Kidney (tissue), 14 donors: Measurements from ENCODE around the gene ACAP3. TPM values are rescaled to one million over a fixed set of nuclear protein-coding genes. Genes with fewer than 3 reads are reported as not detected.

Experiments used
- DNase-seq, 5 donors: peaks; one replicate each; pipeline ENCODE4 v3.0.0-alpha.2; 2013 to 2020
- FAIRE-seq: peaks from 2 replicates; lab custom pipeline; 2012; peaks lifted over from hg19 to GRCh38; lab: Jason Lieb, UNC
- H3K27ac ChIP-seq, 2 donors: one replicate each; pipeline ENCODE4 v1.7.0; 2013; ENCODE audit warnings: low read depth in 2 of 2, low read length in 2 of 2, inconsistent platforms in 1 of 2
- H3K27me3 ChIP-seq: one replicate; pipeline ENCODE4 v1.7.1; 2013; ENCODE audit warnings: low read length, inconsistent platforms; ENCODE audit not compliant: control insufficient read depth, insufficient read depth
- H3K36me3 ChIP-seq, 3 donors: one replicate each; pipeline versions ENCODE4 v1.7.0 to v1.7.1; 2013; ENCODE audit warnings: low read length in 3 of 3, control low read depth in 1 of 3, inconsistent platforms in 1 of 3; ENCODE audit not compliant: insufficient read depth in 3 of 3, control insufficient read depth in 2 of 3
- H3K4me1 ChIP-seq, 3 donors: one replicate each; pipeline versions ENCODE4 v1.7.0 to v1.7.1; 2013; ENCODE audit warnings: low read length in 3 of 3, inconsistent platforms in 1 of 3, low read depth in 1 of 3; ENCODE audit not compliant: control insufficient read depth in 2 of 3, insufficient read depth in 2 of 3
- H3K4me3 ChIP-seq, 3 donors: one replicate each; pipeline versions ENCODE4 v1.7.0 to v1.8.1; 2013; ENCODE audit warnings: low read length in 3 of 3, control low read depth in 1 of 3, inconsistent platforms in 1 of 3
- H3K9ac ChIP-seq, 3 donors: one replicate each; pipeline versions ENCODE4 v1.7.0 to v1.7.1; 2013; ENCODE audit warnings: low read length in 3 of 3, control low read depth in 1 of 3, inconsistent platforms in 1 of 3
- H3K9me3 ChIP-seq, 3 donors: one replicate each; pipeline versions ENCODE4 v1.7.0 to v1.7.1; 2013; ENCODE audit warnings: low read length in 3 of 3, control low read depth in 1 of 3, inconsistent platforms in 1 of 3; ENCODE audit not compliant: control insufficient read depth in 2 of 3, insufficient read depth in 1 of 3
- intact Hi-C: fragments of 100-400 bp; cut with DNase I; formaldehyde crosslinking; loops from one replicate; pipeline ENCODE4 v1.11.1; 2022
- polyA plus RNA-seq: library from polyadenylated mRNA; stranded (reverse); fragments of 350-450 nt; fragmentation: Illumina TruSeq; extraction: RNeasy Lipid Tissue Mini Kit (QIAGEN cat#74804); gene quantifications from one replicate; pipeline ENCODE4 v1.2.3, GENCODE V29; 2014; ENCODE audit warnings: low read depth, low replicate concordance; ENCODE audit not compliant: insufficient read depth
- total RNA-seq: library from RNA; stranded (reverse); fragmentation: NEBNext Ultra II Directional; extraction: Animal tissue kit (Norgen Biotek cat#: 25700); gene quantifications from one replicate; pipeline ENCODE4 v1.2.1, GENCODE V29; 2021
- TF ChIP-seq, protein P1 (sequence below): IDR thresholded peaks from 3 replicates; pipeline ENCODE4 v1.5.1; 2012; ENCODE audit warnings: mild to moderate bottlenecking, moderate library complexity, borderline replicate concordance; ENCODE audit not compliant: insufficient read depth; ENCODE audit errors: extremely low read depth
- donor health status: control.
- donor health status: control.
- donor health status: control.
- donor health status: control.
- donor health status: control.
- donor health status: DM: yes; HTN: yes; CAD: no.
- donor health status: Normal renal cell carcinoma (clear cell type).

ACAP3 gene
- total and polyA plus RNA-seq, 2 donors from 2014 or later: 15.9 to 39.5 TPM

GRCh38 chr1:1331068-1331965 is 23.6 kb upstream of the ACAP3 start, which contains the start of gene TAS1R3:
TSS of gene TAS1R3 (plus strand) at chr1:1331280. CDS start at chr1:1331346, 66 bp downstream.
- H3K36me3 ChIP-seq: peaks cover 0 to 3% (median 2%) of the 10 kb centered on the region in 3 donors
- peaks cover 0 to 1% (median 0%) of the 10 kb centered on the region in 3 donors for H3K9me3 ChIP-seq
- FAIRE-seq: no peak
- no peak within 1 kb of the TSS for H3K27ac ChIP-seq
- H3K4me3 ChIP-seq: no peak within 1 kb of the TSS
- intact Hi-C loops: no loop called here
- TF ChIP-seq, protein P1, sequence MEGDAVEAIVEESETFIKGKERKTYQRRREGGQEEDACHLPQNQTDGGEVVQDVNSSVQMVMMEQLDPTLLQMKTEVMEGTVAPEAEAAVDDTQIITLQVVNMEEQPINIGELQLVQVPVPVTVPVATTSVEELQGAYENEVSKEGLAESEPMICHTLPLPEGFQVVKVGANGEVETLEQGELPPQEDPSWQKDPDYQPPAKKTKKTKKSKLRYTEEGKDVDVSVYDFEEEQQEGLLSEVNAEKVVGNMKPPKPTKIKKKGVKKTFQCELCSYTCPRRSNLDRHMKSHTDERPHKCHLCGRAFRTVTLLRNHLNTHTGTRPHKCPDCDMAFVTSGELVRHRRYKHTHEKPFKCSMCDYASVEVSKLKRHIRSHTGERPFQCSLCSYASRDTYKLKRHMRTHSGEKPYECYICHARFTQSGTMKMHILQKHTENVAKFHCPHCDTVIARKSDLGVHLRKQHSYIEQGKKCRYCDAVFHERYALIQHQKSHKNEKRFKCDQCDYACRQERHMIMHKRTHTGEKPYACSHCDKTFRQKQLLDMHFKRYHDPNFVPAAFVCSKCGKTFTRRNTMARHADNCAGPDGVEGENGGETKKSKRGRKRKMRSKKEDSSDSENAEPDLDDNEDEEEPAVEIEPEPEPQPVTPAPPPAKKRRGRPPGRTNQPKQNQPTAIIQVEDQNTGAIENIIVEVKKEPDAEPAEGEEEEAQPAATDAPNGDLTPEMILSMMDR: no peak
- peak within 1 kb of the TSS in 1 of 3 donors; percentile 40 for H3K9ac ChIP-seq
- H3K27me3 ChIP-seq: no peaks in the 10 kb centered on the region
- no peak for DNase-seq
- peaks cover 0 to 7% (median 0%) of the 10 kb centered on the region in 3 donors for H3K4me1 ChIP-seq

- H3K27ac ChIP-seq: no peak overlapping the region
- intact Hi-C loops: no loop called here
- FAIRE-seq: no peak
These were observed 22.8 kb upstream of the ACAP3 start for GRCh38 chr1:1330366-1331067.

DNA sequence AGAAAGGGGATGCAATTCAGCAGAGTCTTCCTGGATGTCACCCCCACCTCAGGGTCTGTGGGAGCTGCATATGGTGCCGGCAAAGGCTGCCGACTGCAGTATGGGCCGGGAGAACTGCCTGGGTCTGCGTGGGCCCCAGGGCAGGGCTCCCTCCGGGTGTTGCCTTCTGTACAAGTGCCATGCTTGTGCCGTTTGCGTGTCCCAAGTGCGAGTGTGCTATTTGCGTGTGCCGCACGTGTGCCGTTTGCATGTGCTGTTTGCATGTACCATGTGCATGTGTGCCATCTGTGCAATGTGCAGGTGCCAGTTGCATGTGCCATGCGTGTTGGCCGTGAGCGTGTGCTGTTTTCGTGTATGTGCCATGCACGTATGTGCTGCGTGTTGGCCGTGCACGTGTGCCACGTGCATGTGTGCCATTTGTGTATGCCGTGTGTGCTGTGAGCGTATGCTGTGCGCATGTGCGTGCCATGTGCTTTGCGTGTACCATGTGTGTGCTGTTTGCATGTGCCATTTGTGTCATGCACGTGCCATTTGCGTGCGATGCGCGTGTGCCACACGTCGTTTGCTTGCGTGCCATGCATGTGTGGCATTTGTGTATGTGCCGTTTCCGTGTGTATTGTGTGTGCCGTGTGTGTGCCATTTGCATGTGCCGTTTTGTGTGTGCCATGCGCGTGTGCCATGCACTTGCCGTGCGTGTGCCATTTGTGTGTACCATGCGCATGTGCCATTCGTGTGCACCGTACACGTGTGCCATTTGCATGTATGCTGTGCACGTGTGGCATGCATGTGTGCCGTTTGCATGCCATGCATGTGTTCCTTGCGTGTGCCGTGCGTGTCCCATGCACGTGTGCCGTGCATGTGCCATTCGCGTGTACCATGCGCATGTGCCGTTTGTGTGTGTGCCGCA is 21.8 kb upstream of the ACAP3 start:
- Histone ChIP-seq H3K9ac (no peak overlapping the region), H3K4me3 (peak overlapping the region in 1 of 3 donors; percentile 4), H3K9me3 (peaks cover 0 to 1% (median 0%) of the 10 kb centered on the region in 3 donors), H3K4me1 (peaks cover 0 to 20% (median 6%) of the 10 kb centered on the region in 3 donors), H3K27ac (no peak overlapping the region), H3K36me3 (peaks cover 0 to 2% (median 0%) of the 10 kb centered on the region in 3 donors), H3K27me3 (no peaks in the 10 kb centered on the region)
- intact Hi-C loops: no loop called here
- DNase-seq: no peak
- no peak for FAIRE-seq
- TF ChIP-seq, protein P1: no peak

More at GRCh38 chr1:1330366-1331067, 22.8 kb upstream of the ACAP3 start:
- peaks cover 0 to 15% (median 4%) of the 10 kb centered on the region in 3 donors for H3K4me1 ChIP-seq
- DNase-seq: no peak
- H3K9ac ChIP-seq: peak overlapping the region in 1 of 3 donors; percentile 40
- H3K4me3 ChIP-seq: no peak overlapping the region
- H3K27me3 ChIP-seq: no peaks in the 10 kb centered on the region
- TF ChIP-seq, protein P1: no peak
- peaks cover 0 to 3% (median 2%) of the 10 kb centered on the region in 3 donors for H3K36me3 ChIP-seq
- peaks cover 0 to 1% (median 0%) of the 10 kb centered on the region in 3 donors for H3K9me3 ChIP-seq
